Mesodermal cell (in vitro differentiated cells): ENCODE results near the gene TMEM231. TPM values are rescaled to one million over a fixed set of nuclear protein-coding genes. Genes with fewer than 3 reads are reported as not detected.
"Not testable (repeated sequence)": the region's sequence is repeated elsewhere in the genome, so short reads cannot be mapped to it uniquely, and the experiment has no call there.

ENCODE experiments used
- H3K27ac ChIP-seq: 2 replicates; pipeline ENCODE4 v1.7.0; 2013; ENCODE audit warnings: mild to moderate bottlenecking, low read depth, low read length, moderate library complexity; ENCODE audit not compliant: severe bottlenecking
- H3K36me3 ChIP-seq: 2 replicates; pipeline ENCODE4 v1.7.1; 2013; ENCODE audit warnings: mild to moderate bottlenecking, low read length, moderate library complexity; ENCODE audit not compliant: control insufficient read depth, insufficient read depth
- H3K4me1 ChIP-seq: one replicate; pipeline ENCODE4 v1.7.1; 2013; ENCODE audit warnings: mild to moderate bottlenecking, low read length; ENCODE audit not compliant: insufficient read depth, control insufficient read depth, poor library complexity, severe bottlenecking
- H3K4me3 ChIP-seq: 2 replicates; pipeline ENCODE4 v1.7.0; 2013; ENCODE audit warnings: low read length, control low read depth, mild to moderate bottlenecking; ENCODE audit not compliant: insufficient read depth, poor library complexity, severe bottlenecking; ENCODE audit errors: extremely low read depth
- H3K9me3 ChIP-seq: 2 replicates; pipeline ENCODE4 v1.7.1; 2013; ENCODE audit warnings: mild to moderate bottlenecking, low read length, moderate library complexity; ENCODE audit not compliant: control insufficient read depth
- WGBS, 2 experiments: methylation state at CpG; one replicate each; pipeline ENCODE4 v1.1.5; 2013; ENCODE audit warnings: missing lambda C conversion rate in 2 of 2; ENCODE audit not compliant: insufficient coverage in 2 of 2; 5-methylcytosine and 5-hydroxymethylcytosine counted together
- polyA plus RNA-seq, 2 experiments: library from polyadenylated mRNA; stranded (reverse); fragments of 50-300 nt; gene quantifications; one replicate each; pipeline ENCODE4 v1.2.3, GENCODE V29; 2013

Gene TMEM231
- 18.0 TPM for polyA plus RNA-seq (2013, experiment 1 of 2)
- 14.4 TPM for polyA plus RNA-seq (2013, experiment 2 of 2)

- peak within 1 kb of the TSS; percentile 78 for H3K4me3 ChIP-seq
These were observed at the start of gene TMEM231 for GRCh38 chr16:75555707-75556430. Gene TMEM231 (minus strand): TSS chr16:75556252. CDS start chr16:75556209, 43 bp downstream.

GRCh38 chr16:75603241-75603640, 47.2 kb upstream of the TMEM231 start:
- WGBS, 2 experiments, result 94 to 97% methylated on average over 4 of the region's 4 CpGs
- Histone ChIP-seq H3K4me1 (no peaks in the 10 kb centered on the region), H3K27ac (no peak overlapping the region), H3K9me3 (peaks cover 10% of the 10 kb centered on the region), H3K4me3 (no peak overlapping the region), H3K36me3 (peaks cover 91% of the 10 kb centered on the region)

More at GRCh38 chr16:75555707-75556430, at the start of gene TMEM231:
- no peaks in the 10 kb centered on the region for H3K9me3 ChIP-seq
- peak within 1 kb of the TSS; percentile 62 for H3K27ac ChIP-seq
- H3K4me1 ChIP-seq, result peaks cover 4% of the 10 kb centered on the region
- 0 to 1% methylated on average over 55 to 71 of the region's 75 CpGs for WGBS, 2 experiments
- no peaks in the 10 kb centered on the region for H3K36me3 ChIP-seq

- Histone ChIP-seq H3K4me3 (no peak overlapping the region), H3K4me1 (peaks cover 2% of the 10 kb centered on the region), H3K9me3 (peaks cover 17% of the 10 kb centered on the region), H3K36me3 (peaks cover 75% of the 10 kb centered on the region), H3K27ac (no peak overlapping the region)
- WGBS, 2 experiments, result 92 to 100% methylated on average over 5 to 6 of the region's 6 CpGs
These were observed 43.6 kb upstream of the TMEM231 start for GRCh38 chr16:75599452-75600277.

GRCh38 chr16:75593825-75594820, 38.1 kb upstream of the TMEM231 start:
- peaks cover 8% of the 10 kb centered on the region for H3K9me3 ChIP-seq
- 67 to 81% methylated on average over 7 to 16 of the region's 17 CpGs for WGBS, 2 experiments
- H3K4me1 ChIP-seq, result peaks cover 30% of the 10 kb centered on the region
- no peak overlapping the region for H3K4me3 ChIP-seq
- peaks cover 34% of the 10 kb centered on the region for H3K36me3 ChIP-seq
- H3K27ac ChIP-seq, result peak overlapping the region; percentile 54

- no peak overlapping the region for H3K4me3 ChIP-seq
- peaks cover 30% of the 10 kb centered on the region for H3K4me1 ChIP-seq
- no peak overlapping the region for H3K27ac ChIP-seq
- H3K36me3 ChIP-seq, result peaks cover 31% of the 10 kb centered on the region
- 80 to 95% methylated on average over 1 to 6 of the region's 6 CpGs for WGBS, 2 experiments
- H3K9me3 ChIP-seq, result peaks cover 8% of the 10 kb centered on the region
These were observed 37.3 kb upstream of the TMEM231 start for GRCh38 chr16:75593308-75593707.

GRCh38 chr16:75591927-75592326, 35.9 kb upstream of the TMEM231 start:
- H3K9me3 ChIP-seq, H3K4me3 ChIP-seq, H3K27ac ChIP-seq: not testable (repeated sequence)
- WGBS, 2 experiments, result 95 to 98% methylated on average over 5 to 7 of the region's 9 CpGs
- Histone ChIP-seq H3K36me3 (peaks cover 21% of the 10 kb centered on the region), H3K4me1 (peaks cover 30% of the 10 kb centered on the region)

- WGBS, 2 experiments, result 64 to 83% methylated on average over 4 to 5 of the region's 8 CpGs
- H3K9me3 ChIP-seq, result no peaks in the 10 kb centered on the region
- peak overlapping the region; percentile 89 for H3K27ac ChIP-seq
- peaks cover 30% of the 10 kb centered on the region for H3K4me1 ChIP-seq
- no peak overlapping the region for H3K4me3 ChIP-seq
- H3K36me3 ChIP-seq, result peaks cover 20% of the 10 kb centered on the region
These were observed 35.1 kb upstream of the TMEM231 start for GRCh38 chr16:75590920-75591843.

GRCh38 chr16:75589306-75589705, 33.3 kb upstream of the TMEM231 start:
- no peaks in the 10 kb centered on the region for H3K9me3 ChIP-seq

GRCh38 chr16:75588716-75589115, 32.7 kb upstream of the TMEM231 start:
- no peak overlapping the region for H3K27ac ChIP-seq
- no peak overlapping the region for H3K4me3 ChIP-seq
- peaks cover 19% of the 10 kb centered on the region for H3K4me1 ChIP-seq
- peaks cover 14% of the 10 kb centered on the region for H3K36me3 ChIP-seq
- WGBS, 2 experiments, result 100% methylated on average over 3 to 4 of the region's 4 CpGs
- no peaks in the 10 kb centered on the region for H3K9me3 ChIP-seq

More at GRCh38 chr16:75589306-75589705, 33.3 kb upstream of the TMEM231 start:
- WGBS, 2 experiments, result 83 to 84% methylated on average over 3 of the region's 3 CpGs
- Histone ChIP-seq H3K36me3 (peaks cover 20% of the 10 kb centered on the region), H3K27ac (no peak overlapping the region), H3K4me1 (peaks cover 24% of the 10 kb centered on the region), H3K4me3 (no peak overlapping the region)
